Hippocampal formation (tissue), 2 donors: ENCODE results near the gene PCGF5.
"Not testable (repeated sequence)": the region's sequence is repeated elsewhere in the genome, so short reads cannot be mapped to it uniquely, and the experiment has no call there.

Source experiments
- DNase-seq, 2 donors: peaks; one replicate each; lab custom pipeline; 2025; lab: John Stamatoyannopoulos, UW

PCGF5 gene

GRCh38 chr10:91220194-91220953 is at the start of gene PCGF5:
PCGF5 (plus strand) TSS chr10:91220663; CDS start chr10:91222872, 2,209 bp downstream.
- peak; percentile 85 to 89 for DNase-seq

- DNase-seq = no peak
These were observed 49.0 kb upstream of the PCGF5 start for GRCh38 chr10:91171485-91171884.

GRCh38 chr10:91172348-91172747 is 48.1 kb upstream of the PCGF5 start:
- no peak for DNase-seq

- DNase-seq = no peak
These were observed 35.1 kb upstream of the PCGF5 start for GRCh38 chr10:91185239-91185875.

GRCh38 chr10:91187156-91187555 is 33.3 kb upstream of the PCGF5 start:
- no peak for DNase-seq

- not testable (repeated sequence) for DNase-seq
These were observed 32.5 kb upstream of the PCGF5 start for GRCh38 chr10:91188010-91188409.

- DNase-seq = no peak
These were observed 31.6 kb upstream of the PCGF5 start for GRCh38 chr10:91188889-91189288.

GRCh38 chr10:91190388-91190870 is 30.0 kb upstream of the PCGF5 start:
- peak in 1 of 2 donors; percentile 20 for DNase-seq

- peak in 1 of 2 donors; percentile 67 for DNase-seq
These were observed 29.4 kb upstream of the PCGF5 start for GRCh38 chr10:91190876-91191583.

- DNase-seq = no peak
These were observed 28.9 kb upstream of the PCGF5 start for GRCh38 chr10:91191584-91191919.

- no peak for DNase-seq
These were observed 25.8 kb upstream of the PCGF5 start for GRCh38 chr10:91194497-91195179.

GRCh38 chr10:91196268-91197048 is 24.0 kb upstream of the PCGF5 start:
- no peak for DNase-seq

- DNase-seq = no peak
These were observed 23.3 kb upstream of the PCGF5 start for GRCh38 chr10:91197127-91197526.

- DNase-seq = no peak
These were observed 21.7 kb upstream of the PCGF5 start for GRCh38 chr10:91198781-91199180.

- DNase-seq = no peak
These were observed 19.9 kb upstream of the PCGF5 start for GRCh38 chr10:91200314-91201212.

- no peak for DNase-seq
These were observed 19.1 kb upstream of the PCGF5 start for GRCh38 chr10:91201213-91201996.

- no peak for DNase-seq
These were observed 14.0 kb upstream of the PCGF5 start for GRCh38 chr10:91206427-91206826.

- DNase-seq = no peak
These were observed 13.5 kb upstream of the PCGF5 start for GRCh38 chr10:91206837-91207474.

GRCh38 chr10:91208642-91209041 is 11.8 kb upstream of the PCGF5 start:
- DNase-seq = no peak
